Neuron (in vitro differentiated cells): Measurements from ENCODE around the gene RPS4Y1.
"Not testable (repeated sequence)": the region's sequence is repeated elsewhere in the genome, so short reads cannot be mapped to it uniquely, and the experiment has no call there.

ENCODE experiments used
- H2AFZ ChIP-seq: one replicate; pipeline ENCODE4 v1.6.1; 2013; ENCODE audit warnings: low read depth, mild to moderate bottlenecking, inconsistent platforms, low read length, moderate library complexity
- H3K27me3 ChIP-seq: one replicate; pipeline ENCODE4 v1.6.1; 2013; ENCODE audit warnings: low read length; ENCODE audit not compliant: insufficient read depth
- H3K36me3 ChIP-seq: one replicate; pipeline ENCODE4 v1.6.1; 2013; ENCODE audit warnings: low read length; ENCODE audit not compliant: insufficient read depth
- H3K4me1 ChIP-seq: one replicate; pipeline ENCODE4 v1.6.1; 2013; ENCODE audit warnings: low read length; ENCODE audit not compliant: insufficient read depth
- H3K4me3 ChIP-seq: 2 replicates; pipeline ENCODE4 v1.5.1; 2013; ENCODE audit warnings: mild to moderate bottlenecking, low read length, moderate library complexity
- H3K9me3 ChIP-seq: one replicate; pipeline ENCODE4 v1.6.1; 2013; ENCODE audit warnings: low read length

The RPS4Y1 gene

DNA sequence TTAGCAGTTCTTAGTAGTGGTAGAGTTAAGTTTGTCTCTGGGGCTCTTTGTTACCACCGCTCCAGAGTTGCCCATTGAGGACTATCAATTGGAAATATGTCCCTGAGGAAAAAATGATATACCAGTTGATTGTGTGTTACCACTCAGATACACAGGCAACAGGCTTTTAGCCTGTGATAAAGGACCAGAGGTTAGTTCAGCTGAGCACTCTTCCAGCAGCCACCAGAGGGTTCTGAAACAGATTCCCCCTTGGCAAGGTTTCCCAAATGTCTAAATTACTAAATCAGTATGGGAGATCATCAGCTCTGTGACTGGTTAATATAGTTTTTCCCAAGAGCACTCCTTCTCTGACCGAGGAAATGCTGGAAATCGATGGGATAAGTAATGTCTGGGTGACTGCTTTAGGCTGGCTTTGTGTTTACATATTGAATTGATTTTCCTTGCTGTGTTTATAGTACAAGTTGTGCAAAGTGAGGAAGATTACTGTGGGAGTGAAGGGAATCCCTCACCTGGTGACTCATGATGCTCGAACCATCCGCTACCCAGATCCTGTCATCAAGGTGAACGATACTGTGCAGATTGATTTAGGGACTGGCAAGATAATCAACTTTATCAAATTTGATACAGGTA lies 12.9 kb downstream of the RPS4Y1 start:
- Histone ChIP-seq H3K9me3 (no peaks in the 10 kb centered on the region), H3K4me1 (no peaks in the 10 kb centered on the region), H3K27me3 (no peaks in the 10 kb centered on the region), H3K36me3 (no peaks in the 10 kb centered on the region), H3K4me3 (no peak overlapping the region), H2AFZ (no peak overlapping the region)

GRCh38 chrY:2857068-2857467 lies 15.7 kb downstream of the RPS4Y1 start:
- Histone ChIP-seq H3K4me1 (no peaks in the 10 kb centered on the region), H3K9me3 (no peaks in the 10 kb centered on the region), H2AFZ (no peak overlapping the region), H3K4me3 (no peak overlapping the region), H3K36me3 (no peaks in the 10 kb centered on the region), H3K27me3 (no peaks in the 10 kb centered on the region)

DNA sequence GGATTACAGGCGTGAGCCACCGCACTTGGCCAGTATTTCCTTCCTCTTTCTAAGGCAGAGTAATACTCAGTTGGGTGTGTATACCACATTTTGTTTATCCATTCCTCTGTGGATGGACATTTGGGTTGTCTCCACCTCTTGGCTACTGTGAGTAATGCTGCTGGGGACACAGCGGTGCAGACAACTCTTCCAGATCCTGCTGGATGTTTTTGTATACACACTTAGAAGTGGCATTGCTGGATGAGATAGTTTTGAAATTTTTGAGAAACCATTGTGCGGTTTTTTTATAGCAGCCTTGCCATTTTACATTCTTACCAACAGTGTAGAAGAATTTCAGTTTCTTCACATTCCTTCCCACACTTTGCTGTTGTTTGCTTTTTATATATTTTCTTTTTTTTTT lies 16.3 kb downstream of the RPS4Y1 start:
- Histone ChIP-seq H3K36me3 (no peaks in the 10 kb centered on the region), H3K27me3 (no peaks in the 10 kb centered on the region), H3K4me3 (no peak overlapping the region), H3K4me1 (no peaks in the 10 kb centered on the region), H2AFZ (no peak overlapping the region), H3K9me3 (no peaks in the 10 kb centered on the region)

GRCh38 chrY:2859782-2860181 lies 18.4 kb downstream of the RPS4Y1 start:
- H3K4me1 ChIP-seq: no peaks in the 10 kb centered on the region
- no peaks in the 10 kb centered on the region for H3K27me3 ChIP-seq
- H2AFZ ChIP-seq: no peak overlapping the region
- no peaks in the 10 kb centered on the region for H3K36me3 ChIP-seq
- no peak overlapping the region for H3K4me3 ChIP-seq
- no peaks in the 10 kb centered on the region for H3K9me3 ChIP-seq

DNA sequence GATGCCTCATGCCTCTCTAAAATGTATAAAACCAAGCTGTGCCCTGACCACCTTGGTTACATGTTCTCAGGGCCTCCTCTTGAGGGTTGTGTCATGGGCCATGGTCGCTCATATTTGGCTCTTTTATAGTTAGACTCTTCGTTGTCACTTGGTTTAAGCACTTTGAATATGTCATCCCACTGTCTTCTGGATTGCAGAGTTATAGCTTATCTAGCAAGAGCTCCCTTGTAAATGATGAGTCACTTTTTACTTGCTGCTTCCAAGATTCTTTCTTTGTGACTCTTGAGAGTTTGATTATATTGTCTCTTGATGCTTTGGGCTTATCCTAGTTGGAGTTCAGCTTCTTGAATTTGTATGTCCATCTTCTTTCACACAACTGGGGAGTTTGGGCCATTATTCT lies 19.1 kb downstream of the RPS4Y1 start:
- Histone ChIP-seq H3K9me3 (no peaks in the 10 kb centered on the region), H3K4me3 (no peak overlapping the region), H3K36me3 (no peaks in the 10 kb centered on the region), H3K4me1 (no peaks in the 10 kb centered on the region), H2AFZ (no peak overlapping the region), H3K27me3 (no peaks in the 10 kb centered on the region)

DNA sequence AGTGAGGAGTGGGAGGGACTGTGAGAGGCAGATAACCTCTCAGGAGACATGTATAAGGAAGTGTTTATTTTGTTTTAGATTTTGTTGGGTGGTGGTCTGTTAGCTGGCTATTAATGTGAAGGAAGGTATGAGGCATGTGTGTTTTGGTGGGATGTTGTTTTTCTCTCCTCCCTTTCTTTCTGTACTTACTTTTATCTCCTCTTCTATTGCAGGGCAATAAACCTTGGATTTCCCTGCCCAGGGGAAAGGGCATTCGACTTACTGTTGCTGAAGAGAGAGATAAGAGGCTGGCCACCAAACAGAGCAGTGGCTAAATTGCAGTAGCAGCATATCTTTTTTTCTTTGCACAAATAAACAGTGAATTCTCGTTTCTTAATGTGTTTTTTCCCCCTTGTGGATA lies 25.2 kb downstream of the RPS4Y1 start:
- Histone ChIP-seq H3K27me3 (no peaks in the 10 kb centered on the region), H3K36me3 (no peaks in the 10 kb centered on the region), H3K4me1 (no peaks in the 10 kb centered on the region), H3K9me3 (no peaks in the 10 kb centered on the region), H2AFZ (no peak overlapping the region), H3K4me3 (no peak overlapping the region)

DNA sequence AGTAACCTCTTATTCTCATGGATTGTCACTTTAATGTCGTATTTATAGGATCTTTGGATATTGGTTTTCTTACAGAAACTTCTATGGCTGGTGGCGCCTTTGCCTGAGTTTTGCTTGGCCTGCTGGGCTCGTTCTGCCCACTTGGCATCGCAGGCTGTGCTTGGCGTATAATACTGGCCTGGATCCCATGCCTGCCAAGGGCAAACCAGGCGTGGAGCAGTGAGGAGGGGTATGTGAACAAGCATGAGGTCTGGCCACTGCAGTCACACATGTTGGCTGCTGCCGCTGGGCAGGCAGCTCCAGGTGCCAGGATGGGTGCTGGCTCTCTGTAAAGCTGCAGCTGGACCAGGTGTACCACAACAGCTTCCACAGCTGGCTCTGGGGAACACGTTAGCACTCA lies 26.1 kb downstream of the RPS4Y1 start:
- no peaks in the 10 kb centered on the region for H3K9me3 ChIP-seq
- no peak overlapping the region for H2AFZ ChIP-seq
- no peak overlapping the region for H3K4me3 ChIP-seq
- no peaks in the 10 kb centered on the region for H3K27me3 ChIP-seq
- H3K36me3 ChIP-seq: no peaks in the 10 kb centered on the region
- H3K4me1 ChIP-seq: no peaks in the 10 kb centered on the region

- Histone ChIP-seq H3K9me3 (no peaks in the 10 kb centered on the region), H3K36me3 (no peaks in the 10 kb centered on the region)
Observed at GRCh38 chrY:2868035-2868607, 26.7 kb downstream of the RPS4Y1 start.

DNA sequence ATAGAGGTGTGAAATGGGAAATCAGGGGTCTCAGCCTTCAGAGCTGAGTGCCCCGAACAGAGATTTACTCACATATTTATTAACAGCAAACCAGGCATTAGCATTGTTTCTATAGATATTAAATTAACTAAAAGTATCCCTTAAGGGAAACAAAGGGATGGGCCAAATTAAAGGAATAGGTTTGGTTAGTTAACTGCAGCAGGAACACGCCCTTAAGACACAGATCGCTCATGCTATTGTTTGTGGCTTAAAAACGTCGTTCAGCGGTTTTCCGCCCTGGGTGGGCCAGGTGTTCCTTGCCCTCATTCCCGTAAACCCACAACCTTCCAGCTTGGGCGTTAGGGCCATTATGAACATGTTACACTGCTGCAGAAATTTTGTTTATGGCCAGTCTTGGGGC lies 30.8 kb downstream of the RPS4Y1 start:
- H3K36me3 ChIP-seq, H3K4me1 ChIP-seq, H3K27me3 ChIP-seq, H3K4me3 ChIP-seq, H2AFZ ChIP-seq, H3K9me3 ChIP-seq: not testable (repeated sequence)

More at GRCh38 chrY:2868035-2868607, 26.7 kb downstream of the RPS4Y1 start:
- Histone ChIP-seq H2AFZ (no peak overlapping the region), H3K27me3 (no peaks in the 10 kb centered on the region), H3K4me1 (no peaks in the 10 kb centered on the region), H3K4me3 (no peak overlapping the region)

- Histone ChIP-seq H3K4me3 (no peak overlapping the region), H2AFZ (no peak overlapping the region), H3K27me3 (no peaks in the 10 kb centered on the region), H3K9me3 (no peaks in the 10 kb centered on the region), H3K4me1 (no peaks in the 10 kb centered on the region), H3K36me3 (no peaks in the 10 kb centered on the region)
Observed at GRCh38 chrY:2874211-2874610, 32.8 kb downstream of the RPS4Y1 start.

- no peak overlapping the region for H3K4me3 ChIP-seq
- no peak overlapping the region for H2AFZ ChIP-seq
- H3K27me3 ChIP-seq: no peaks in the 10 kb centered on the region
- no peaks in the 10 kb centered on the region for H3K9me3 ChIP-seq
- H3K36me3 ChIP-seq: no peaks in the 10 kb centered on the region
- no peaks in the 10 kb centered on the region for H3K4me1 ChIP-seq
Observed at GRCh38 chrY:2883561-2883960, 42.2 kb downstream of the RPS4Y1 start.

- H3K27me3 ChIP-seq: no peaks in the 10 kb centered on the region
- no peak overlapping the region for H2AFZ ChIP-seq
- no peaks in the 10 kb centered on the region for H3K4me1 ChIP-seq
- H3K9me3 ChIP-seq: no peaks in the 10 kb centered on the region
- H3K36me3 ChIP-seq: no peaks in the 10 kb centered on the region
- no peak overlapping the region for H3K4me3 ChIP-seq
Observed at GRCh38 chrY:2885880-2886279, 44.5 kb downstream of the RPS4Y1 start.

DNA sequence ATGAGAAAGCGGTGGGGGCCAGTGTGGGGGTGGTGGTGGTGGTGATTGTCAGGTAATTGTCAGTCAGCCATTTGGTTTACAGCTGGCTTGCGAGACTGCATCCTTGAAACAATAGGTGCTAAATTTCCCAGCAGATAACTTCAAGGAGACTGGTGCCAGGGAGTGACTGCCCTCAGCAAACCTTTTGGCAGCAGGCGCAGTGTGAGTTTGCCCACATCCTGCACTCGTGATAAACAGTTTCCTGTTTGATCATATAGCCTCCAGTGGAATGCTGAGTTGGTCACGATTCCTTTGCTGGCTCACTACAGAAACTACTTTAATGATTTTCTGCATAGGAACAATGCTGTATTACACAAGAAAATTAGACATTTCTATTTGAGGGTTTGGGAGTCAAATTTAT lies 46.0 kb downstream of the RPS4Y1 start:
- Histone ChIP-seq H3K36me3 (no peaks in the 10 kb centered on the region), H3K9me3 (no peaks in the 10 kb centered on the region), H3K4me3 (no peak overlapping the region), H2AFZ (no peak overlapping the region), H3K27me3 (no peaks in the 10 kb centered on the region), H3K4me1 (no peaks in the 10 kb centered on the region)

DNA sequence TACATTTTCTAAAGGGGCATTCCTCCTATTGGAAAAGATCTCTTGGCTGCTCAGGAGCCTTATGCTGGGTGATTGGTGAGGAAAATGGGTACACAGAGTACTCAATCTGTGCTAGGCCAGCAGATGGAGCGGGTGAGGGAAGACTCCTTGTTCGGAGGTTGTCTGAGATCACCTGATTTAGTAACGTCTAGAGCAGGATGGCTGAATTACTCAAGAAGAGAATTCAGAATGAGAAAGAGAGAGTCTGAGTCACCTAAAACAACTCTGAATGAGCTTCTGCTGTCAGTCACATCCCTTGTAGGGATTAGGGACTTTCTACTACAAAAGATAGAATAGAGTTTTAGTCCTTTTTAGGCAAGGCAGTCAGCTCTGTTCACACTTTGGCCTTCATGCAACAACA lies 46.6 kb downstream of the RPS4Y1 start:
- Histone ChIP-seq H3K36me3 (no peaks in the 10 kb centered on the region), H3K27me3 (no peaks in the 10 kb centered on the region), H3K4me3 (no peak overlapping the region), H3K4me1 (no peaks in the 10 kb centered on the region), H2AFZ (no peak overlapping the region), H3K9me3 (no peaks in the 10 kb centered on the region)
